ENCODE results near the gene PRSS3. TPM values are rescaled to one million over a fixed set of nuclear protein-coding genes. Genes with fewer than 3 reads are reported as not detected.

Gene PRSS3
- total and polyA plus RNA-seq, 9 of the 15 experiments (the other 6 are each of a cell fraction or from before 2014, with no cell fraction given) = 0.35 to 0.42 TPM; not detected in 7

GRCh38 chr9:33816327-33817252 lies 21.2 kb downstream of the PRSS3 start, which contains the start of gene UBE2R2 (continued):
- TF ChIP-seq PHF8 (IDR thresholded peaks at IDR 0.05; ENCODE audit: borderline replicate concordance, low read length) (peak; percentile 72; the same call in 1 of the 2 replicates), SREBF2 (CRISPR knock-in tag; IDR thresholded peaks at IDR 0.05) (no peak), FOXJ3 (CRISPR knock-in tag; IDR thresholded peaks at IDR 0.05) (no peak), ZBTB34 (CRISPR knock-in tag; IDR thresholded peaks at IDR 0.05) (no peak), NUFIP1 (IDR thresholded peaks at IDR 0.05; ENCODE audit: partially characterized antibody) (no peak), POLR3G (IDR thresholded peaks at IDR 0.05; ENCODE audit: extremely low read depth, insufficient read length, insufficient replicate concordance) (no peak), MAFF (IDR thresholded peaks at IDR 0.05; ENCODE audit: low read length) (no peak), SUPT5H (IDR thresholded peaks at IDR 0.05) (peak; percentile 80), AFF4 (CRISPR knock-in tag; IDR thresholded peaks at IDR 0.05) (no peak), ZNF24 (IDR thresholded peaks at IDR 0.05) (no peak), PCBP1 (IDR thresholded peaks at IDR 0.05; ENCODE audit: low read depth, low read length, poor library complexity, severe bottlenecking) (no peak), ZBTB7A (IDR thresholded peaks at IDR 0.05; ENCODE audit: borderline replicate concordance, control insufficient read depth, low read depth, low read length) (no peak), TSC22D4 (tag; IDR thresholded peaks at IDR 0.05) (no peak), MEF2D (tag; conservative IDR thresholded peaks at IDR 0.05; ENCODE audit: low read depth) (no peak), SMARCB1 (IDR thresholded peaks at IDR 0.05; ENCODE audit: insufficient read length, low read depth) (no peak), ZNF121 (CRISPR knock-in tag; conservative IDR thresholded peaks at IDR 0.05) (no peak), CBX5 (IDR thresholded peaks at IDR 0.05; ENCODE audit: borderline replicate concordance, low read depth) (no peak), ZNF311 (CRISPR knock-in tag; IDR thresholded peaks at IDR 0.05) (no peak), POU5F1 (IDR thresholded peaks at IDR 0.05; ENCODE audit: borderline replicate concordance, low read depth, low read length, partially characterized antibody) (no peak), PKNOX1 (IDR thresholded peaks at IDR 0.05) (peak; percentile 37; the same call in 1 of the 2 replicates), NFE2 (IDR thresholded peaks at IDR 0.05; ENCODE audit: low read depth) (no peak), STAT5A (IDR thresholded peaks at IDR 0.05; ENCODE audit: borderline replicate concordance, low read length) (no peak), LEF1 (IDR thresholded peaks at IDR 0.05) (0 out of 2 replicates have a peak, but pooled peaks have one; percentile 11)
